Right lobe of liver (tissue), 6 donors: ENCODE results near the gene AP5M1. TPM values are rescaled to one million over a fixed set of nuclear protein-coding genes. Genes with fewer than 3 reads are reported as not detected.
A peak's percentile ranks its signal among the peaks of the same experiment; 100 is the strongest.

Source experiments
- ATAC-seq, 4 donors: fragments of 200-7000 bp; cut with Tn5 transposase; one replicate each; pipeline ENCODE4 v1.9.1; 2020; ENCODE audit warnings: mild to moderate bottlenecking in 4 of 4, moderate library complexity in 4 of 4
- DNase-seq, 3 donors: peaks; one replicate each; pipeline ENCODE4 v3.0.0-alpha.2; 2020
- H3K27ac ChIP-seq, 3 donors: fragments of 200-600 bp; one replicate each; pipeline ENCODE4 v1.8.0; 2022
- H3K27me3 ChIP-seq, 2 donors: fragments of 200-600 bp; one replicate each; pipeline ENCODE4 v1.8.0; 2022
- H3K36me3 ChIP-seq, 4 donors: fragments of 200-600 bp; sonication (generic) in 1 of 4; one replicate each; pipeline versions ENCODE4 v1.5.1 to v1.8.0; 2017 to 2022; ENCODE audit warnings: control low read depth in 1 of 4
- H3K4me1 ChIP-seq, 4 donors: fragments of 200-600 bp; sonication (generic) in 1 of 4; one replicate each; pipeline versions ENCODE4 v1.5.1 to v1.8.0; 2017 to 2022; ENCODE audit warnings: control low read depth in 1 of 4
- H3K4me3 ChIP-seq, 3 donors: fragments of 200-600 bp; one replicate each; pipeline ENCODE4 v1.8.0; 2022
- H3K9me3 ChIP-seq, 4 donors: fragments of 200-600 bp; sonication (generic) in 1 of 4; one replicate each; pipeline versions ENCODE4 v1.5.1 to v1.8.0; 2017 to 2022; ENCODE audit warnings: control low read depth in 1 of 4
- POLR2A ChIP-seq: fragments of 450-650 bp; IDR thresholded peaks from one replicate; pipeline ENCODE4 v1.6.1; 2017; ENCODE audit warnings: antibody characterized with exemption, mild to moderate bottlenecking
- WGBS: methylation state at CpG from one replicate; pipeline ENCODE4 v1.1.6; 2018; ENCODE audit warnings: low coverage, low lambda C conversion rate; ENCODE audit not compliant: insufficient coverage; ENCODE audit errors: missing lambda C conversion rate; 5-methylcytosine and 5-hydroxymethylcytosine counted together
- intact Hi-C, 2 donors: fragments of 100-400 bp; cut with DNase I; formaldehyde crosslinking; loops; one replicate each; pipeline versions ENCODE4 v1.11.2 to v1.14.1; 2022
- total RNA-seq, 6 experiments: library from RNA; depleted of rRNA in 2 of 6; stranded (reverse); fragments of >200 nt in 2 of 6; fragmentation: NEBNext Ultra II Directional in 3 of 6; extraction: Animal tissue kit (Norgen Biotek cat#: 25700) in 3 of 6; gene quantifications; one replicate each; pipeline versions ENCODE4 v1.1.0 to v1.2.4, GENCODE V29; 2016 to 2023
- TF ChIP-seq, protein P1 (sequence below), 4 donors: fragments of 200-600 bp in 3 of 4; fragments of 450-650 bp in 1 of 4; IDR thresholded peaks; one replicate each; pipeline versions ENCODE4 v1.5.1 to v1.8.0; 2016 to 2022; ENCODE audit warnings: antibody characterized with exemption in 4 of 4, mild to moderate bottlenecking in 2 of 4
- donor health status: DM: no; HTN: yes; CAD: no.
- donor health status: DM: no; HTN: no; CAD: no.
- donor health status: DM: no; HTN: no; CAD: no.
- donor health status: DM: no; HTN: yes; CAD: no.
- donor health status: DM: no; HTN: yes; CAD: no.

The AP5M1 gene
- total RNA-seq, 6 experiments from 2014 or later: 18.1 to 25.1 (median 21.6) TPM

DNA sequence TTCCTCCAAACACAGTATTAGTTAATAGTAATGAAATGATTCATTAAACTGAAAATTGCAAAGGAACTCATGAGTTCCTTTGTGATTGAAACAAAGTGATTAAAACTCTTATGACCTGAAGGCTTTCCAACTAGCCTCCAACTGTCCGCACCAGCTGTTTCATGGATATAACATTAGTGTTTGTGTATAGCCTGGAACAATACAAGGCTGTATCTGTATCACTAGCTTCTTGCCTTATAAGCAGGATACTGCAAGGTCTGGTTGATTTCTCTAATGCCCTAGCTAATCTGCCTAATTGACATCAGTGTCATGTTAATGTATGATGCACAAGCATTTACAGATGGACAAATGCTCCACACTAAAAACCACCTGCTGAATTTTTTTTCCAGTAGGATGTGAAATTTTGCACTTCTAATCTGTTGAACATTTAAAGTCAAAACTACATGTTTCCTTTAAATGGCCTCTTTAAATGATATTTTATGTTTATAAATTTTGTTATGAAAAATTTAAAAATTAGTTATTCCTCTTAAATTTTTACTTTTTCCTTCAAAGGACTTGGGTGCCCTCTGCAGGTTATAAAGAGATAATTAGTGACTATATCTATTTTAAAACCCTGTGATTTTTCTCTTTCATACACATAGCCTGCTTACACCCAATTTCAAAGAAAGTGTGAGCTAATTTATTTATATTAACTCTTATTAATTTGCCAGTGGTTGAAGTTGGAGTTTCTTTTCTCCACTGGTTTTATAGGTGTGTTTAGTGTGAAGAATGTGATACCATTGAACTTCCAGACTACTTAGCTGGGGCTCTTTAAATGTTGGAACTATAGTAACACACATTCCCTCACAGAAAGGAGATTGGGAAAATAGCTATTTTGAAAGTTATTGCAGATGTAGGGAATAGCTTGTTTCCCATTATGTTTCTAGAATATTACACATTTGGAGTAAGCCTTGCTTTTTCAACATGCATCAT lies 25.4 kb downstream of the AP5M1 start:
- H3K27me3 ChIP-seq: no peaks in the 10 kb centered on the region
- peaks cover 0 to 5% (median 0%) of the 10 kb centered on the region in 4 donors for H3K36me3 ChIP-seq
- no peak overlapping the region for H3K27ac ChIP-seq
- WGBS: 86% methylated on average over 1 of the region's 1 CpG
- ATAC-seq: peak in 1 of 4 donors; percentile 30
- intact Hi-C loops: no loop called here
- no peak overlapping the region for H3K4me3 ChIP-seq
- H3K9me3 ChIP-seq: no peaks in the 10 kb centered on the region
- TF ChIP-seq, protein P1, sequence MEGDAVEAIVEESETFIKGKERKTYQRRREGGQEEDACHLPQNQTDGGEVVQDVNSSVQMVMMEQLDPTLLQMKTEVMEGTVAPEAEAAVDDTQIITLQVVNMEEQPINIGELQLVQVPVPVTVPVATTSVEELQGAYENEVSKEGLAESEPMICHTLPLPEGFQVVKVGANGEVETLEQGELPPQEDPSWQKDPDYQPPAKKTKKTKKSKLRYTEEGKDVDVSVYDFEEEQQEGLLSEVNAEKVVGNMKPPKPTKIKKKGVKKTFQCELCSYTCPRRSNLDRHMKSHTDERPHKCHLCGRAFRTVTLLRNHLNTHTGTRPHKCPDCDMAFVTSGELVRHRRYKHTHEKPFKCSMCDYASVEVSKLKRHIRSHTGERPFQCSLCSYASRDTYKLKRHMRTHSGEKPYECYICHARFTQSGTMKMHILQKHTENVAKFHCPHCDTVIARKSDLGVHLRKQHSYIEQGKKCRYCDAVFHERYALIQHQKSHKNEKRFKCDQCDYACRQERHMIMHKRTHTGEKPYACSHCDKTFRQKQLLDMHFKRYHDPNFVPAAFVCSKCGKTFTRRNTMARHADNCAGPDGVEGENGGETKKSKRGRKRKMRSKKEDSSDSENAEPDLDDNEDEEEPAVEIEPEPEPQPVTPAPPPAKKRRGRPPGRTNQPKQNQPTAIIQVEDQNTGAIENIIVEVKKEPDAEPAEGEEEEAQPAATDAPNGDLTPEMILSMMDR (IDR thresholded peaks at IDR 0.05): peak; percentile 12 to 48 (median 46)
- TF ChIP-seq POLR2A: no peak
- no peaks in the 10 kb centered on the region for H3K4me1 ChIP-seq
- DNase-seq: no peak

DNA sequence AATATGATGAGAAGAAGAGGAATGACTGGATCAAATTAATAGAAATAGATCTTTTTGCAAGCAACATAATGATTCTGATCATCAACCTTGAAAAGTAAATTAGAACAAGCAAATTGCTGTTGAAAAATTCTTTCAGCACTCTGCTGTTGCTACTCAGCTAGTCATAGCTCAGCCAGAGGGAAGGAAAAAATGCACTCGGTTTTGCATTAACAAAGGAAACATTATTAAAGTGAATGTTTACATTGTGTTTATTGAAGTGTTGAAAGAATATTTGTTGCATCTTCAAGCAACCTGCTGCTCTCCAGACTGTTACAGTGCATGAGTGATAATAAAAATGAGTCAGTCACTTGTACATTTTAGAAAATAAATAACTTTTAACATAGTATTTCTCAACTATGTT lies 26.5 kb downstream of the AP5M1 start:
- H3K4me1 ChIP-seq: no peaks in the 10 kb centered on the region
- WGBS: 31% methylated on average over 1 of the region's 1 CpG
- no peaks in the 10 kb centered on the region for H3K36me3 ChIP-seq
- no peaks in the 10 kb centered on the region for H3K27me3 ChIP-seq
- H3K27ac ChIP-seq: no peak overlapping the region
- ATAC-seq (no peak), DNase-seq (no peak)
- TF ChIP-seq, protein P1 (IDR thresholded peaks at IDR 0.05): no peak
- TF ChIP-seq POLR2A: no peak
- intact Hi-C loops: no loop called here
- no peak overlapping the region for H3K4me3 ChIP-seq
- no peaks in the 10 kb centered on the region for H3K9me3 ChIP-seq

DNA sequence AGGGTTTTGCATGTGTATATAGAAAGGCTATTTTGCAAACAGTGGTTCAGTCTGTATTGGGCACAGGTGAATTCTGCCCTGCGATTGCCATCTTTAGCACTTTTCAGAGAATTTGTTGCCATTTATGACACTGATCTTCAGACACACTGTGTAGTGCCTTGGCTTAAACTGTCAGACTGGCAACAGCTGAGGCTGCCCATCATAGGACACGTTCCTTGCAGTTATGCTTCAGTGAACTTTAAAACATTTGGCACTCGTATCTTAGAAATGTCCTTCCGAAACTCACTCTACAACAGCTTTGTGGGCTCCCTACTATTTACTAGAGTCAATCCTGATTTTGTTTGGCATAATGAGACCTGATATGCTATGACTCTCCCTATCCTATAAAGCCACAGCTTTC lies 29.1 kb downstream of the AP5M1 start:
- TF ChIP-seq, protein P1 (IDR thresholded peaks at IDR 0.05): no peak
- TF ChIP-seq POLR2A: no peak
- no peak for DNase-seq
- WGBS: 100% methylated on average over 4 of the region's 4 CpGs
- H3K4me3 ChIP-seq: no peak overlapping the region
- H3K27ac ChIP-seq: no peak overlapping the region
- H3K27me3 ChIP-seq: no peaks in the 10 kb centered on the region
- H3K9me3 ChIP-seq: no peaks in the 10 kb centered on the region
- no peaks in the 10 kb centered on the region for H3K4me1 ChIP-seq
- no peaks in the 10 kb centered on the region for H3K36me3 ChIP-seq
- no peak for ATAC-seq
- intact Hi-C loops: no loop called here

DNA sequence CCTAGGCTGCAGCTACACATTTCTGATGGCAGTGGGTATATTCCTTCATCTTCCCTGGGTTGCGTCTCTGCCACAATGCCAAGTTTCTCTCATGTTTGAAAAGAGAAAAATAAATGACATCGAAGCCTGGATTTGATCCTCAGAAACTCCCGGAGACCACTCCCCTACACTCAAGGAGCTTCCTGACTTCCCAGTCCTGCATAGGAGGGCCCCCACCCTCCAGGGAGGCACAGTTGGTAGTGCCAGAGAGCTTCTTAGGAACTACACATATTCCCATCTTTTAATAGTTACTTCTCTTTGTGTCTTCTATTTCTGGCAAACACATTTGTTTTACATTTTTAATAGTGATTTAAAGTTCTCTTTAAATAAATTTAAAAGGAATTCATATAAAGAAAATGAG lies 30.7 kb downstream of the AP5M1 start:
- Histone ChIP-seq H3K36me3 (no peaks in the 10 kb centered on the region), H3K4me1 (no peaks in the 10 kb centered on the region), H3K27me3 (no peaks in the 10 kb centered on the region), H3K4me3 (no peak overlapping the region), H3K27ac (no peak overlapping the region), H3K9me3 (no peaks in the 10 kb centered on the region)
- no peak for DNase-seq
- WGBS: 90% methylated on average over 3 of the region's 3 CpGs
- intact Hi-C loops: no loop called here
- ATAC-seq: no peak
- no peak for TF ChIP-seq POLR2A
- TF ChIP-seq, protein P1 (IDR thresholded peaks at IDR 0.05): no peak
